IPS-20b (cell line): ENCODE data around the gene MPL.

ENCODE experiments used
- H3K27ac ChIP-seq: one replicate; pipeline ENCODE4 v1.5.1; 2013; ENCODE audit warnings: low read length
- H3K27me3 ChIP-seq: 2 replicates; pipeline ENCODE4 v1.6.1; 2013; ENCODE audit warnings: mild to moderate bottlenecking, low read length, inconsistent platforms; ENCODE audit not compliant: insufficient read depth
- H3K36me3 ChIP-seq: 2 replicates; pipeline ENCODE4 v1.6.1; 2013; ENCODE audit warnings: low read depth, mild to moderate bottlenecking, inconsistent platforms, low read length, moderate library complexity; ENCODE audit not compliant: insufficient read depth
- H3K4me1 ChIP-seq: 2 replicates; pipeline ENCODE4 v1.6.1; 2013; ENCODE audit warnings: mild to moderate bottlenecking, control low read depth, inconsistent platforms, low read length, moderate library complexity; ENCODE audit not compliant: insufficient read depth
- H3K4me3 ChIP-seq: 2 replicates; pipeline ENCODE4 v1.5.1; 2013; ENCODE audit warnings: mild to moderate bottlenecking, low read length, inconsistent platforms
- H3K9ac ChIP-seq: 2 replicates; pipeline ENCODE4 v1.6.1; 2013; ENCODE audit warnings: low read depth, mild to moderate bottlenecking, inconsistent platforms, low read length, moderate library complexity
- H3K9me3 ChIP-seq: 2 replicates; pipeline ENCODE4 v1.6.1; 2013; ENCODE audit warnings: mild to moderate bottlenecking, low read depth, low read length, inconsistent platforms; ENCODE audit not compliant: insufficient read depth

MPL gene

GRCh38 chr1:43308635-43309404 is 28.8 kb upstream of the MPL start:
- Histone ChIP-seq H3K9ac (no peak overlapping the region), H3K9me3 (no peaks in the 10 kb centered on the region), H3K27ac (no peak overlapping the region), H3K4me3 (no peak overlapping the region), H3K4me1 (no peaks in the 10 kb centered on the region), H3K36me3 (no peaks in the 10 kb centered on the region), H3K27me3 (no peaks in the 10 kb centered on the region)

GRCh38 chr1:43309405-43310025 is 28.1 kb upstream of the MPL start:
- Histone ChIP-seq H3K4me1 (no peaks in the 10 kb centered on the region), H3K27me3 (no peaks in the 10 kb centered on the region), H3K36me3 (no peaks in the 10 kb centered on the region), H3K9me3 (no peaks in the 10 kb centered on the region), H3K4me3 (no peak overlapping the region), H3K9ac (no peak overlapping the region), H3K27ac (no peak overlapping the region)

- Histone ChIP-seq H3K27me3 (no peaks in the 10 kb centered on the region), H3K27ac (no peak overlapping the region), H3K9ac (no peak overlapping the region)
Measured at GRCh38 chr1:43311521-43311920, 26.1 kb upstream of the MPL start.

GRCh38 chr1:43312212-43312623 is 25.4 kb upstream of the MPL start:
- H3K9me3 ChIP-seq: no peaks in the 10 kb centered on the region
- H3K36me3 ChIP-seq: no peaks in the 10 kb centered on the region
- H3K4me3 ChIP-seq: no peak overlapping the region
- H3K4me1 ChIP-seq: no peaks in the 10 kb centered on the region
- no peak overlapping the region for H3K27ac ChIP-seq
- H3K9ac ChIP-seq: no peak overlapping the region
- H3K27me3 ChIP-seq: no peaks in the 10 kb centered on the region

More at GRCh38 chr1:43311521-43311920, 26.1 kb upstream of the MPL start:
- H3K36me3 ChIP-seq: no peaks in the 10 kb centered on the region
- H3K4me3 ChIP-seq: no peak overlapping the region
- no peaks in the 10 kb centered on the region for H3K4me1 ChIP-seq
- no peaks in the 10 kb centered on the region for H3K9me3 ChIP-seq

GRCh38 chr1:43312663-43313515 is 24.7 kb upstream of the MPL start:
- H3K27me3 ChIP-seq: no peaks in the 10 kb centered on the region
- no peak overlapping the region for H3K27ac ChIP-seq
- H3K36me3 ChIP-seq: no peaks in the 10 kb centered on the region
- no peak overlapping the region for H3K4me3 ChIP-seq
- H3K9ac ChIP-seq: no peak overlapping the region
- no peaks in the 10 kb centered on the region for H3K4me1 ChIP-seq
- H3K9me3 ChIP-seq: no peaks in the 10 kb centered on the region

- Histone ChIP-seq H3K9me3 (no peaks in the 10 kb centered on the region), H3K27me3 (no peaks in the 10 kb centered on the region), H3K4me3 (no peak overlapping the region), H3K36me3 (no peaks in the 10 kb centered on the region), H3K27ac (no peak overlapping the region), H3K9ac (no peak overlapping the region), H3K4me1 (no peaks in the 10 kb centered on the region)
Measured at GRCh38 chr1:43313771-43314170, 23.8 kb upstream of the MPL start.

GRCh38 chr1:43314233-43314632 is 23.4 kb upstream of the MPL start:
- no peak overlapping the region for H3K9ac ChIP-seq
- no peak overlapping the region for H3K27ac ChIP-seq
- H3K9me3 ChIP-seq: no peaks in the 10 kb centered on the region
- H3K36me3 ChIP-seq: no peaks in the 10 kb centered on the region
- H3K27me3 ChIP-seq: no peaks in the 10 kb centered on the region
- no peak overlapping the region for H3K4me3 ChIP-seq
- no peaks in the 10 kb centered on the region for H3K4me1 ChIP-seq

- Histone ChIP-seq H3K9me3 (no peaks in the 10 kb centered on the region), H3K4me3 (no peak overlapping the region), H3K27me3 (no peaks in the 10 kb centered on the region), H3K36me3 (no peaks in the 10 kb centered on the region), H3K27ac (no peak overlapping the region), H3K4me1 (no peaks in the 10 kb centered on the region), H3K9ac (no peak overlapping the region)
Measured at GRCh38 chr1:43315481-43315880, 22.1 kb upstream of the MPL start.

GRCh38 chr1:43315963-43316737 is 21.5 kb upstream of the MPL start:
- H3K27ac ChIP-seq: no peak overlapping the region
- H3K36me3 ChIP-seq: no peaks in the 10 kb centered on the region
- H3K4me1 ChIP-seq: no peaks in the 10 kb centered on the region
- no peak overlapping the region for H3K4me3 ChIP-seq
- H3K9me3 ChIP-seq: no peaks in the 10 kb centered on the region
- no peak overlapping the region for H3K9ac ChIP-seq
- no peaks in the 10 kb centered on the region for H3K27me3 ChIP-seq

- H3K9ac ChIP-seq: no peak overlapping the region
- H3K27me3 ChIP-seq: no peaks in the 10 kb centered on the region
- H3K27ac ChIP-seq: no peak overlapping the region
- H3K4me3 ChIP-seq: no peak overlapping the region
- no peaks in the 10 kb centered on the region for H3K9me3 ChIP-seq
- H3K4me1 ChIP-seq: no peaks in the 10 kb centered on the region
- no peaks in the 10 kb centered on the region for H3K36me3 ChIP-seq
Measured at GRCh38 chr1:43316738-43317520, 20.7 kb upstream of the MPL start.
